HG02981 (cell line): ENCODE measurements around the gene KCNB1.
"Not testable (repeated sequence)": the region's sequence is repeated elsewhere in the genome, so short reads cannot be mapped to it uniquely, and the experiment has no call there.

Source experiments
- ATAC-seq: cut with Tn5 transposase; IDR thresholded peaks from one replicate; pipeline ENCODE4 v1.9.1; 2021; ENCODE audit warnings: mild to moderate bottlenecking, moderate library complexity; ENCODE audit not compliant: unreplicated experiment

The KCNB1 gene

GRCh38 chr20:49330701-49331615 lies 151.5 kb downstream of the KCNB1 start:
- ATAC-seq, result no peak

- ATAC-seq, result no peak
Observed at GRCh38 chr20:49328790-49329189, 153.7 kb downstream of the KCNB1 start.

- no peak for ATAC-seq
Observed at GRCh38 chr20:49326026-49326425, 156.4 kb downstream of the KCNB1 start.

DNA sequence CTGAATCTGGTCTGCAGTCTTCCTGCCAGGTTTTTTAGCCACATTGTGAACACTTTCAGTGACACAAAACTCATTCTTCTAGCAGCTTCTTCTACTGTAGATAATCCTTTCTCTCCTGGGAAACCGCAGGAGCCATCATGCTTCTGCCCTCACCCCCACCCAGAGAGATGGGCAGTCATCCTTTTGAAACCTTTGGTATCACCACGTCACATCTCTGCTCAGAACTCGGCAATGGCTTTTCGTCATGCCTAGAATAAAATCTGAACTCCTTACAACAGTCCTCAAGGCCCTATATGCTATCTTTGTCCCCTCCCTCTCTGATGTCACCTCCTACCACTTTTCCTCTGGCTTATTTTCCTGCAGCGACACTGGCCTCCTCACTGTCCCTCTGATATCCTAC lies 158.2 kb downstream of the KCNB1 start:
- no peak for ATAC-seq

DNA sequence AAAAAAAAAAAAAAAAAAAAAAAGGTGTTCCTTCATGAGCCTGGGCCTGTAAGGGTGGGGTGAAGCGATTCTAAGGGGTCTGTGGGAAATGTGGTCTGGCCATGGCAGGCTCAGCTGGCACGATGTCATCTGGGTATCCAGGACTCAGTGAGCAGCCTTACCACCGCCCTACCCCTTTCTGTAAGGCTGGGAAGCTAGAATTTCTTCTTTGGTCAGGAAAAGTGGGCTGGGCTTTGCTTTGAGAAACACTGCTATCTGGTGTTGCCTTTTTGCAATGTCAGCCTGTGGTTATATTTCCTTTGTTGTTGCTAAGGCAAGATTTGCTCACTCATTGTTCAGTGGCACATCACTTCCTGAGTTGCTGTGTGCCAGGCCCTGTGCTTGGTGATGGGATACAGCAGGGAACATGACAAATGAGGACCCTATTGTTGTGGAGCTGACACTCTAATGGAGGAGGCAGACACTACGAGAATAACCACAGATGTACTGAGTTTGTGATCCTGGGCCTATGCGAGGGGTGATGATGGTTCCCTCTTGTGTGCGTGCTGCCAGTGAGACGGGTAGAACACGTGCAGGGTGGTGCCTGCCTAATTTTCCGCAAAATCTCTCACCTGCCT lies 158.7 kb downstream of the KCNB1 start:
- ATAC-seq, result no peak

- no peak for ATAC-seq
Observed at GRCh38 chr20:49320460-49320859, 162.0 kb downstream of the KCNB1 start.

DNA sequence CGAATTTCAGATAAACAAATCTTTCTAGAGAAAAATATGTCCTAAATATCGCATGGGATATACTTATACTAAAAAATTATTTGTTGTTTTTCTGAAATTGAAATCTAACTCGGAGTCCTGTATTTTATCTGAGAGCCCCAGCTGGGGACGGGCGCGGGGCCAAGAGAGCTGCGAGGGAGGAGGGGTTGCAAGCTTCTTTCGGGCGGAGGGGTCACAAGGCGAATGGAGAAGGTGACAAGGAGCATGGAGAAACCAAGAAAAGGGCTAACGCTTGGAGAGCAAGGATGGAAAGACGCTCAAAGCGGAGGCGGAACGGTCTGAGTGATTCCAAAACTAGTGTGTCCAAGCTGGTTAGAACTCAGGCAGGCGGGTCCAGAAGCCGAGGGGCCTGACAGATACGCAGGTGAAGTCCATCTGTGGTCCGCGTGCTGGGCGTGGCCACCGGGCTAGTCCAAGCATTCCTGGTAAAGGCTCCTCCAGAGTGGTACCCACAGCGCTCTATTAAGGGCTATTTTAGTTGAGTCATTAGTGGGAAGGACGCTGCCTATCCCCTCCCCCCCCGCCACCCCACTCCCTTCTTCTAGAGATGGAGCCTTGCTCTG lies 163.2 kb downstream of the KCNB1 start:
- ATAC-seq, result no peak

DNA sequence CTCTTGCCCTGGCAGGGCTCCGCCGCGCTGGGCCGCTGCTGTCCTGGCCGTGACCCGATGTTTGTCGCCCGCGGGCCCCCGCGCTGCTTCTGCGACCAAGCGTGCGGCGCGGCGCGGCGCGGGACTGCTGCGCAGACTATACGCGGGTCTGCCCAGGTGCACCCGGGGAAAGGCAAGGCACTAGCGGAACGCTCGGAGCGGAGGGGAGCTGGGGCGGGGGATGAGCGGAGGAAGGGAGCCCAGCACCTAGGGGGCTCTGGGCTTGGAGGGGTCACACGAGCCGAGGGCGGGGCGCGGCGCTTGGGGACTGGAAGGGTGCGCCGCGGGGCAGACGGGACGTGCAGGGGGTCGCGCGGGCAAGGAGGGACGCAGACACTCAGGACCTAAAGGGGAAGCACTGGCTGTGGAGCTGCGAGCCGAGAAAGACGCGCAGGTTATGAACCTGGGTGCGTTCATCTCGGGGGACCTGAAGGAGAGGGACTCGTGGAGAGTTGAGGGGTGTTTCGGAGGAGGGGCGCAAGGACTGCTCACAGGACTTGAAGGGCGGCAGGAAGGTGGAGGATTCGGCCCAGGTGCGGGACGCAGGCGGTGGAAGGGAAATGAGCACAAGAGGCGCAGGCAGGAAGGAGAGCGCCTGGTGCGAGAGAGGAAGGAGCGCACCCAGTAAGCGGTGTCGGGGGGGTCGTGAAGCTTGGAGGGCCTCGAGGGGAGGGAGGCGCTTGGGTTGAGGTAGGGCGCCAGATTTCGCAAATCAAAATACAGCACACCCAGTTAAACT lies 163.8 kb downstream of the KCNB1 start:
- no peak for ATAC-seq

- no peak for ATAC-seq
Observed at GRCh38 chr20:49318091-49318429, 164.4 kb downstream of the KCNB1 start.

DNA sequence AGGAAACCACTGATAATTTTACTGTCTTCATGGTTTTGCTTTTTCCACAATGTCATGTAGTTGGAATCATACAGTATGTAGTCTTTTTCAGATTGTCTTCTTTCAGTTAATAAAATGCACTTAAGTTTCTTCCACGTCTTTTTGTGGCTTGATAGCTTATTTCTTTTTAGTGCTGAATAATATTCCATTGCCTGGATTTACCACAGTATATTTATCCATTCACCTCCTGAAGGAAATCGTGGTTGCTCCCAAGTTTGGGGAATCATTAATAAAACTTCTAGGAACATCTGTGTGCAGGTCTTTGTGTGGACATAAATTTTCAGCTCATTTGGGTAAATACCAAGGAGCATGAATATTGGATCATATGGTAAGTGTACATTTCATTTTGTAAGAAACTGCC lies 165.8 kb downstream of the KCNB1 start:
- ATAC-seq, result no peak

DNA sequence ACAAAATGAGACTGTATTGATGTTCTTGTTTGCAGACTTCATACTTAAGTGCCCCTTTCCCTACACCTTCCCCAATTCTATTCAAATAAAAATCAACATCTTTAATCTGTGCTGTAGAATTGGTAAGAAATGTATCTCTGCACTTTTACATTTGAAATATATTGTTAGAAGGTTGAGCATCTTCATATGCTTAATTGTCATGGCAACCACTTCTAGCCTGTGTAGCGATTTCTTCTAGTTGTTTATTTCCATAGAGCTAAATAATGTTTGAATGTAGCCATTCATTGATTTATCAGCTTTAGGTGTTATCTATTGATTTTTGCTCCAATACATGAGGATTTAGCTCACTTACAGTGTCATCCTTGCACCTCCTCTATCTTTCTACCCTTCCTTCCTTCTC lies 166.9 kb downstream of the KCNB1 start:
- no peak for ATAC-seq

- not testable (repeated sequence) for ATAC-seq
Observed at GRCh38 chr20:49314052-49314451, 168.4 kb downstream of the KCNB1 start.
